NCI-H1105 treated with DMSO at 0.1 percent for 48 hours (cell line): ENCODE measurements around the gene NR2F2.

Experiments used
- DNase-seq: peaks from one replicate; lab custom pipeline; 2025; lab: John Stamatoyannopoulos, UW

Gene NR2F2

DNA sequence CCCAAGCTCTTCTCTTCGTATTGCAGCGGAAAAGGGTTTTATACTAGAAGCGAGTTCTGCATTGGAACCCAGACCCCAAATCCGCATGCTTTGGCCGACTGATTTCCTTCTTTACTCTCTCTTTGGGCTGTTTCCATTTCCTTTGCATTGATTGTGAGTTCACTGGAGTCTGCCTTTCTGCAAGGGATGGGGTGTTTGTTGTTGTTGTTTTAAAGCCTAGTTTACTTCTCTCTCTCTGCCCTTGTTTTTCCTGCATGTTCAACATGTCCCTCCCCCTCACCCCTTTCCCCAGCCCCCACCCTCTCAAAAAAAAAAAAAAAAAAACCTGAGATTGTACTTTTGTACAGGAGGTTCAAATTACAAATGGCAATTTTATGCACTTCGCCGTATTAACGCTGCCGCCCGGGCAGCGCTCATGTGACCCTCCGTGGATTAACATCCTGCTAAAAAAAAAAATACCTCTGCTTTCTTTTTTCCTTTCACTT is 2.2 kb downstream of the NR2F2 start:
- peak; percentile 43 for DNase-seq

- DNase-seq: peak; percentile 43
These were observed 2.9 kb downstream of the NR2F2 start for GRCh38 chr15:96333131-96334016.

DNA sequence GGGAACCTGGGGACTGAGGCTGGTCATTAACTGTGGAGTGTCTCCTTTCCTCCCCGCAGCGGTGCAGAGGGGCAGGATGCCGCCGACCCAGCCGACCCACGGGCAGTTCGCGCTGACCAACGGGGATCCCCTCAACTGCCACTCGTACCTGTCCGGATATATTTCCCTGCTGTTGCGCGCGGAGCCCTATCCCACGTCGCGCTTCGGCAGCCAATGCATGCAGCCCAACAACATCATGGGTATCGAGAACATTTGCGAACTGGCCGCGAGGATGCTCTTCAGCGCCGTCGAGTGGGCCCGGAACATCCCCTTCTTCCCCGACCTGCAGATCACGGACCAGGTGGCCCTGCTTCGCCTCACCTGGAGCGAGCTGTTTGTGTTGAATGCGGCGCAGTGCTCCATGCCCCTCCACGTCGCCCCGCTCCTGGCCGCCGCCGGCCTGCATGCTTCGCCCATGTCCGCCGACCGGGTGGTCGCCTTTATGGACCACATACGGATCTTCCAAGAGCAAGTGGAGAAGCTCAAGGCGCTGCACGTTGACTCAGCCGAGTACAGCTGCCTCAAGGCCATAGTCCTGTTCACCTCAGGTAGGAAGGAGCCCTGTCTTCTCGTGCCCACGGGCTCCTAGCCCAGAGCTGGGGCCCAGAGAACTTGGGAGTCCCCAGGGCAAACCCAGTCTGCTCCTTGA is 3.7 kb downstream of the NR2F2 start:
- no peak for DNase-seq

DNA sequence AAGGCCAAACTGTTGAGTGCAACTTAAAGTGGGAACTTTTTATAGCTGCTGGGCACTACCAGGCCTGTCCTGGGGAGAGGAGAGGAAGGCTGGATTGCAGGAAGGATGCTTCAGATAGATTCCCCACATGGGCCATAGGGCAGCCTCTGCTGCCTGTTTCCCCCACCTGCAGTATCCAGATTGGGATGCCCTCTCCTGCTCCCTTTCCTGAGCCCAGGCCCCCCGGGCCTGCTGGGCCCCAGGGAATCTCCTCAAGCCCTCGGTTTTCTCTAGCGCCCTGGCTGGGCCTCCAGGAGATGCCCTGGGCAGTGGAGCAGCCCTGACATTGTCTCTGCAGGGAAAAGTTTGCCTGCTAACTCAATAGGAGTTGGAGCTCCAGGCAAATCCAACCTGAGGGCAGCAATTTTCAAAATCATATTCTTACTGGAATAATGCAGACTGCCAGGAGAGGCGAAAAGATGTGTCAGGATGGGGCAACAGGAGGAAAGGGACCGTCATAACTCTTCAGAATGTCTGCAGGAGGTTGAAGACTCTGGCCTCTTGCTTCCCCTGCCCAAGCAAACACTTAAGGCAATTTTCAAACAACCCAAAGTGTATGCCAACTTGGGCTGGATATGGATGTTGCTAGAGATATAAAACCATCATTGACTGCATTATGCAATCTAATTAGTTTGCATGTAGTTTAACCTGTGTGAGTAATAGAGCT is 4.4 kb downstream of the NR2F2 start:
- no peak for DNase-seq

- no peak for DNase-seq
These were observed 5.0 kb downstream of the NR2F2 start for GRCh38 chr15:96335411-96336024.

GRCh38 chr15:96336108-96336595 is 5.7 kb downstream of the NR2F2 start:
- no peak for DNase-seq

DNA sequence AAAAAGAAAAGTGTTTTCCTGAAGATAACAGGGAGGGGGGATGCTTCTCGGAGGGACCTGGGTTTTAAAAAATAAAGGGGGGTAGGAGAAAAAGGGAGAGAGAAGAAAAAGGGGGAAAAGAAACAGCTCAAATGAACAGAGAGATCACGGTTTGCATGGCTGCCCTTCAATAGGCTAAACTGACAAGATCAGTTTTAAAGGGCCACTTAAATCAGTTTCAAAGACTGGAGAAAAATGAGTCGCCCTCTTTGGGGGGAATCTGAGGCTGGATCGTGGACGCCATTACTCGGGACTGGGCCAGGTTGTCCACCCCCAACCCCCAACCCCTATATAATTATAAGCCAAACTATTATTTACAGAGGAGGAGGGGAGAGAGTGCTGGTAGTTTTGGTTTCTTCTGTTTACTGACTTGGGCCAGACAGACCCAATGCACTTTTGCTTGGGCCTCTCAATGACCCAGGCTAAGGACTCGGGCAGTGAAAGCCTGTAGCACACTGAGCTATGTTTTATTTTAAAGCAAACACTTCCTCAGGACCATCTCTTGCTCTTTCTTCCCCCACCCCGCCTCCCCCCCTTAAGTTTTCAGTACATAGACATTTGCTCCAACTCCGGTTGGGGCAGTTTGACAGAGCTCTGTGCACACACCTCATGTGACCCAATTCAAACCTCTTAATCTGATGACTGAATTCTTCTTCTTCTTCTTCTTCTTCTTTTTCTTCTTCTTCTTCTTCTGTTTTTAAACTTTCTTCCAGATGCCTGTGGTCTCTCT is 6.3 kb downstream of the NR2F2 start:
- DNase-seq: no peak

DNA sequence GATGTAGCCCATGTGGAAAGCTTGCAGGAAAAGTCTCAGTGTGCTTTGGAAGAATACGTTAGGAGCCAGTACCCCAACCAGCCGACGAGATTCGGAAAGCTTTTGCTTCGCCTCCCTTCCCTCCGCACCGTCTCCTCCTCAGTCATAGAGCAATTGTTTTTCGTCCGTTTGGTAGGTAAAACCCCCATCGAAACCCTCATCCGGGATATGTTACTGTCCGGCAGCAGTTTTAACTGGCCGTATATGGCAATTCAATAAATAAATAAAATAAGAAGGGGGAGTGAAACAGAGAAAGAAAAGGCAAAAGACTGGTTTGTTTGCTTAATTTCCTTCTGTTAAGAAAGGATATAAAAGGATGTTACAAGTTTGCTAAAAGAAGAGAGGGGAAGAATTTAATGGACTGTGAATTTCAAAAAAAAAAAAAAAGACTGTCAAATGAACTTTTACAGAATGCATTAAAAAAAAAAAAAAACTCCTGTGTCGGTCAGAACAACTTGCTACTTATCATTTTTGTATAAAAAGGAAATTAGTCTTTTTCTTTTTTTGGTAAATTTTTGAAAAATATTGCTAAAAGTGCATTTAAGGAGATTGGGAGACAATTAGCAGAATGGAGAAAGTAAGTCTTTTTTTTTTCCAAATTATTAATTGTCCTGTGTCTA is 7.0 kb downstream of the NR2F2 start:
- no peak for DNase-seq

- no peak for DNase-seq
These were observed 7.7 kb downstream of the NR2F2 start for GRCh38 chr15:96338074-96338765.

DNA sequence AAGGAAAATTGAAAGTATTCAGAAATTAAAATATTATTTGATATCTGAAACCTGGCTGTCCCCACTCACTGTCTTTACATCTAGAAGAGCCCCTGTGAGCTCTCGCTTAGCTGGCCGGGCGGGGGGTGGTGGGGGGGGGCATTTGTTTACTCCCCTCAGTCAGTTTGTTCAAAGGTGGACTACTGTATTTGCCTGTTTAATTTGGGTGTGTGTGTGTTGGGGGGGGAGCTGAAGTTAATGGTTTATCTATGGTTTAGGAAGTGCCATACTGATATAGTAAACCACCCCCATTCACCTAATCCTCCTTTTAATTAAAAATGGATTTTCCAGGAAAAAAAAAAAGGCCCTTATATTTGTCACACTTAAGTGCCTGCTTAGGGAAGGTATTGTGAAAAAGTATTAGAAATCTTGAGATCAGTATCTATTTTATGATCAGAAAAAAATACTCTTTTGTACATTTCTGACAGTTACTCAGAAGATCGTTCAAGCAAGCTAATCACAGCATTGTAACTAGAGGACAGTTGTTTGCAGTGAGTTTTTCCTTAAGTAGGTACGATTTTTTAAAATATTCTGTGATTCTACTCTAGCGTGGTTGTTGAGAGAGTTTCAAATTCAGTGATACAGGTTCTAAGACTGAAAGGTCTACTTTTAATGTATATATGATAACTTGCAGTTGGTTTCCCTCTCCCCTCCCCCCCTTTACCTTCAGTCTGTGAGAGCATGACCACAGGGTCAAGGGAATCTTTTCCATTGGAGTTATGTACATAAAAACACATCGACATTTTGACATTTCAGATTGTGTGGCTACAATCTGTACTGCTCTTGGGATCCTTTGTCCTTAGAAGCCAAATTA is 8.5 kb downstream of the NR2F2 start:
- no peak for DNase-seq

DNA sequence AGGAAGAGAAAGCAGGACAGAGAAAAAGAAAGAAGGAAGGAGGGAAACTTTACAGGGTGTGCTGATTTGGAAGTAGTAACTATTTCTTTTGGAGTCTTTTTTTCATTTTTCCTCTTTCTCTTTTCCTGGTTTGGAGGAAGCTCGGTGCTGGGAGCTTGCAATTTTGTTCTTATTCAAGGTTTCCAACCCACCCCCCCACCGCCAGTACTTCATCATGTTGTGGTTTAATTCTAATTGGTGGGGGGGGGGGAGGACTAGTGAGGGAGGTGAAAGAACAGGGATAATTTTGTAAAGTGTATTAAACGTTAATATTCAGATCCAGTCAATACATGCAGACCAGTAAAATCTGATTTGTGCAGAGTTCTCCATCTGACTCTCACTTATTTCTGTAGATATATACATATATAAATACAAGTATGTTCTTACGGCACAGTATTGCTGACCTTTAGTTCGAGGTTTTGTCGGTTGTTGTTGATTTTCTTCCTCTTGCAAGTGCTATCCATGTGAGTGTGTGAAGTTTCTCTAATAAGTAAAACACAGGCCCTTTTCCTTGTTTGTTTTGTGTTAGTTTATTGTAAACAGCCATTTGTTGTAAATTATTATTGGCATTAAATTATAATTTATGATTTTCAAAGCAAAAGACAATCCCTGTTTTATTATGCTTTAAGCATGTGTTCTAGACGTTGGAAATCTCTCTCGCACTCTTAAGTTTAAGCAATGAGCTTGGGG is 9.3 kb downstream of the NR2F2 start:
- DNase-seq: peak; percentile 12

DNA sequence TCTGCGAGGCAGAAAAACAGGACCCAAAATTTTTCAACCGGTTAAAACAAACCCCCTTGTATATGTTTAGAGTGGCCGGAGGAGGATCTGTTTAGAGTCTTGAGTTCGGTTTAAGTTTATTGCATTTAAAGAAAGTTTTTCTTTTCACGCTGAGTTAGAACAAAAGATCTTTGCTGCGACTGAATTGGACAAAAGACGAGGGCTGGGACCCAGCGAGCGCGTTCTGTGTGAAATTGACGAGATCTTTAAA is 9.8 kb downstream of the NR2F2 start:
- no peak for DNase-seq

DNA sequence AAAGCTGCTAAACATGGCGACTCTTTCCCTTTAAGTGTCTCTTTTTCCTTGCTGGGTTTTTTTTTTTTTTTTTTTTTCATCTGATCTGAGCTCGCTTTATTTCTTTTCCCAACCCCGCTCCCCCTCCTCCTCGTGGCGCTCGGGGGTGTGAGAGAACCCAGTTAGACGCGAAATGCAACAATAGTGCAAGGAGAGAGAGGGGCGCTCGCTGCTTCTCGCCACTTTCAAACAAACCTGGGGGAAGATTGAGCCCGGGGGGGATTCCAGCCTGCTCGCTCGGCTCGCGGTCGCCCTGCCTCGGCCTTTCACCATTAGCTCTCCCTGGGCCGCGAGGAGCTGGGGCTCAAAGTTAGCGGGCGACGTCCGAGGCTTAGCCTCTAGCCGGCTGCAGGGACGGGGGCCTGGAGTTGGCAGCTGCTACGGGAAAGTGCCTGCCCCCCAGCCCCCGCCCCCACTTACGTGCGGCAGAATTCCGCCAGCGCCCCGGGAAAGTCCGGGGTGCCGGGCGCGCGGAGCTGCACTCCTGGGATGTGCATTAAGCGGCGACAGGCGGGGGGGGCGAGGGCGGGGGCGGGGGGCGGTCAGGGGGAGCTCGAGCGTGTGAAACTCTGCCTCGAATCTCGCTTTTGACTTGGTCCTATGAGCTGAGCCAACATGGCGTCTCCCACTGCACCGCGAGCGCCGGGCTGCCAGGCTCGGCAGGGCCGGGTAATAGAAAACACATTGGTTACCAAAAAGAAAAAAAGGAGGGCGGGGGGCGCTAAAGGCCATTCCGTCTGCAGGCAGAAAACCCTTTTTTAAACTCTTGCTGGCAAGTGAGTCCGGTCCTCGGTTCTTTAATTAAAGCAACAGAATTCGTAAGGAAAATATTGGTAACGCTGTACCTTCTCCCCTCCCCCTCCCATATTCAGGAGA is 10.4 kb downstream of the NR2F2 start:
- DNase-seq: peak; percentile 74

DNA sequence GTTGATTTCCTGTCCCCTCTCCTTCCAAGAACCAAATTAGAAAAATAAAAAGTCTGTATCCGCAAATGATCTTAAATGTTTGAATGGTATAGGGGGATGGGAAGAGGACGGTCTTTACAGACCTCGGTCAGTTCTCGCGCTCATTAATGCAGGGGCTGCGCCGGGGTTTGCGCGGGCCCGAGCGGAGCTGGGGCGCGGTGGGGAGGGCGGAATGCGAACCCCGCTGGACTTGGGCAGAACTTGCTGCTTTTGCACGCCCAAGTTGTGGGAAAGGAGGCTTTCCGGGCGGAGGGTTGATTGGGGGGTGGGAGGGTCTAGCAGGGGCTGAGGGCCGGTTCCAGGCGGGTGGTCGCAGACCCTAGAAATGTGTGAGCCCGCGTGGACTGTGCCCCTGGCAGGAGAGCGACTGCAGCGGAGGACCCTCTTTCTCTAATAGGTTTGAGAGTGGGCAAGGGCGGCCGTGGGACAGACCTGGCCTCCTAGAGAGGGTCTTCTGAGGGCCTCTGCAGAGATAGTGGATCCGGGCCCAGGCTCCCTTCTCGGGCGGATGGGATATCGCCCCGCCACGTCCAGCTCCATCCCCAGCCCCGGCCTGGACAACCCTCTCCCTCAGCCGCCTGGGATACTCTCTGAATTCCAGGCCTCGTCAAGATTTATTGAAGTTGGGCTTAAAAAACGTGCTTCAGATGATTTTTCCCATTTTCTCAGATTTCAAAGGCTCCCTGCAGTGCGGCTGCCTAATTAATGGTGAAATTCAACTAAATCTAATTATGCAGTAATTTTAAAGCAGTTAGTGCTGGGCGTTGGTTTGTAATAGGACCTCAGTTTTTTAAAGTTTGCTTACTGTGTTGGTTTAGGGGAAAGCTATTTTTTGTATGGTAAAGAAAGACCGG is 11.3 kb downstream of the NR2F2 start:
- no peak for DNase-seq

DNA sequence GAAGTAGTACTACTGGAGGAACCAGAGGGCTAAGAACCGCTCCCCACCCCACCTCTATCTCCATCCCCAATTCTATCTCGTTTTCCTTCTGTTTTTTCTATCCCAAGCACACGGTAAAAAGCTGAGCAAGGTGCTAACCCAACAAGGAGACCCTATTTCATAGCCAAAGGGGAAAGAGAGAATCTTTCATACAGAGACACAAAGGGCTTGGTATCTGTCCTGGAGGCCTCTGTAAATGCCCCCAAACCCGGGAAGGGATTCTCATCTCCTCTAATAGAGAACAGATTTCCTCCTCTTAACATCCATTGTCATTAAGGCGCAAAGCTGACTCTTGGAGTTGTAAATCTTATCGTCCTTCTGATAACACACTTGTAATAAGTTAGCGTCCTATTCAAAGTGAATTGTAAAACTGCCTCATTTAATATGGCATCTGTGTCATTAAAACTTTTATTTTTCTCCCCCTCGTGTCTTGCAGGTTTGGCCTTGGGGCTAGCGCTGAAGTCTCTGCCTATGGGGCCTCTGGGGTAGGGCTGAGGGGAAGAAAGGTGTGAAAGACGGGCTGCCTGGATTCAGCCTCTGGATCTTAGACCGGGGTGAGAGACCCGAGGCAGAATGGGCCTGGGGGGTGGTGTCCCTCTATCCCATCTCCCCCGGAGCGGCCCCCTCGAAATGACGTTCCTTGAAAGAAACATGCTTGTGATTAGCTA is 12.1 kb downstream of the NR2F2 start:
- no peak for DNase-seq
